GM23248 (cell line): ENCODE results near the gene P3R3URF. TPM values are rescaled to one million over a fixed set of nuclear protein-coding genes. Genes with fewer than 3 reads are reported as not detected.

ENCODE experiments used
- DNase-seq: peaks from one replicate; pipeline ENCODE4 v3.0.0-alpha.2; 2015
- H2AFZ ChIP-seq: fragments of 200-600 bp; sonication (generic); 2 replicates; pipeline ENCODE4 v1.6.1; 2016; ENCODE audit warnings: antibody characterized with exemption
- H3F3A ChIP-seq: fragments of 200-600 bp; sonication (generic); 2 replicates; pipeline ENCODE4 v1.6.1; 2016; ENCODE audit warnings: mild to moderate bottlenecking, antibody characterized with exemption, mixed run types; ENCODE audit not compliant: insufficient read depth
- H3K27ac ChIP-seq: fragments of 200-600 bp; sonication (generic); 2 replicates; pipeline ENCODE4 v1.5.1; 2016; ENCODE audit warnings: mild to moderate bottlenecking
- H3K27me3 ChIP-seq: fragments of 200-600 bp; sonication (generic); replicated peaks from 2 replicates; pipeline ENCODE4 v1.6.1; 2016; ENCODE audit warnings: mild to moderate bottlenecking; ENCODE audit not compliant: insufficient read depth
- H3K36me3 ChIP-seq: fragments of 200-600 bp; sonication (generic); 2 replicates; pipeline ENCODE4 v1.6.1; 2016; ENCODE audit warnings: low read depth, mild to moderate bottlenecking
- H3K4me1 ChIP-seq: fragments of 200-600 bp; sonication (generic); 2 replicates; pipeline ENCODE4 v1.6.1; 2016; ENCODE audit warnings: mild to moderate bottlenecking; ENCODE audit not compliant: insufficient read depth
- H3K4me2 ChIP-seq: fragments of 200-600 bp; sonication (generic); one replicate; pipeline ENCODE4 v1.6.1; 2016; ENCODE audit warnings: mild to moderate bottlenecking; ENCODE audit not compliant: unreplicated experiment
- H3K4me3 ChIP-seq: fragments of 200-600 bp; sonication (generic); 2 replicates; pipeline ENCODE4 v1.5.1; 2016; ENCODE audit warnings: mild to moderate bottlenecking
- H3K79me2 ChIP-seq: fragments of 200-600 bp; sonication (generic); 2 replicates; pipeline ENCODE4 v1.6.1; 2016; ENCODE audit warnings: mild to moderate bottlenecking; ENCODE audit not compliant: insufficient read depth
- H3K9ac ChIP-seq: fragments of 200-600 bp; sonication (generic); 2 replicates; pipeline ENCODE4 v1.6.1; 2016; ENCODE audit warnings: mild to moderate bottlenecking
- H3K9me2 ChIP-seq: fragments of 200-600 bp; sonication (generic); 2 replicates; pipeline ENCODE4 v1.6.1; 2016; ENCODE audit warnings: mixed run types, mild to moderate bottlenecking, moderate library complexity; ENCODE audit not compliant: insufficient read depth
- H3K9me3 ChIP-seq: fragments of 200-600 bp; sonication (generic); one replicate; pipeline ENCODE4 v1.6.1; 2017; ENCODE audit warnings: low read depth
- H4K20me1 ChIP-seq: fragments of 200-600 bp; sonication (generic); 2 replicates; pipeline ENCODE4 v1.6.0; 2016; ENCODE audit not compliant: insufficient read depth
- EZH2 ChIP-seq: fragments of 200-600 bp; sonication (generic); IDR thresholded peaks from 2 replicates; pipeline ENCODE4 v1.6.1; 2018; ENCODE audit warnings: antibody characterized with exemption, mild to moderate bottlenecking; ENCODE audit not compliant: insufficient read depth, poor library complexity, severe bottlenecking
- EZH2phosphoT487 ChIP-seq: fragments of 200-600 bp; sonication (generic); IDR thresholded peaks from 2 replicates; pipeline ENCODE4 v1.6.1; 2018; ENCODE audit warnings: antibody characterized with exemption, moderate library complexity, mild to moderate bottlenecking, low read depth; ENCODE audit not compliant: insufficient read depth
- WGBS, 2 experiments: methylation state at CpG; one replicate each; pipeline ENCODE4 v1.1.6; 2015 to 2017; ENCODE audit warnings: low lambda C conversion rate in 2 of 2, low coverage in 1 of 2; ENCODE audit errors: missing lambda C conversion rate in 2 of 2; 5-methylcytosine and 5-hydroxymethylcytosine counted together
- in situ Hi-C: fragments of 300-500 bp; cut with MboI; formaldehyde crosslinking; loops from 2 replicates; pipeline ENCODE4 v1.15.0; 2020
- polyA plus RNA-seq: library from polyadenylated mRNA; unstranded; fragments of >200 nt; fragmentation: Nextera tagmentation; extraction: Ambion mirVana; gene quantifications from 2 replicates; pipeline ENCODE4 v1.2.1, GENCODE V29; 2016
- total RNA-seq: library from RNA; depleted of rRNA; stranded (reverse); fragments of >200 nt; shearing (Covaris generic); gene quantifications from 2 replicates; pipeline ENCODE4 v1.2.3, GENCODE V29; 2014

The P3R3URF gene
- total and polyA plus RNA-seq, 2 experiments from 2014 or later, result not detected

- no peaks in the 10 kb centered on the region for H3K9me2 ChIP-seq
- H3K9me3 ChIP-seq, result no peaks in the 10 kb centered on the region
- no peaks in the 10 kb centered on the region for H4K20me1 ChIP-seq
- no peak overlapping the region for H3K27ac ChIP-seq
- in situ Hi-C loops, result no loop called here
- H3F3A ChIP-seq, result no peaks in the 10 kb centered on the region
- no peaks in the 10 kb centered on the region for H3K36me3 ChIP-seq
- WGBS, 2 experiments, result 71 to 83% methylated on average over 2 of the region's 2 CpGs
- H2AFZ ChIP-seq, result no peak overlapping the region
- no peak for DNase-seq
- H3K4me1 ChIP-seq, result no peaks in the 10 kb centered on the region
- H3K79me2 ChIP-seq, result no peaks in the 10 kb centered on the region
- H3K4me3 ChIP-seq, result no peak overlapping the region
- no peaks in the 10 kb centered on the region for H3K27me3 ChIP-seq
- no peak for TF ChIP-seq EZH2
- TF ChIP-seq EZH2phosphoT487, result no peak
- H3K4me2 ChIP-seq, result no peak overlapping the region
- H3K9ac ChIP-seq, result no peak overlapping the region
Observed at GRCh38 chr1:46211051-46211450, 34.8 kb upstream of the P3R3URF start.

DNA sequence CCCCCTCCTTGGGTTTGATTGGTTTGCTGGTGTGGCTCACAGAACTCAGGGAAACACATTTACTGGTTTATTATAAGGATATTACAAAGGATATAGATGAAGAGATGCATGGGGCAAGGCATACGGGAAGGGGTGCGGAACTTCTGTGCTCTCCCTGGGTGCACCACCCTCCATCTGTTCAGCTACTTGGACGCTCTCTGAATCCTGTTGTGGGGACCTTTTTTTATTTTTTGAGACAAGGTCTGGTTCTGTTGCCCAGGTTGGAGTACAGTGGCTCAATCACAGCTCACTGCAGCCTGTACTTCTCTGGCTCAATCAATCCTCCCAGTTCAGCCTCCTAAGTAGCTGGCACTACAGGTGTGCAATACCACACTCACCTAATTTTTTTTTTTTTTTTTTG is 34.3 kb upstream of the P3R3URF start:
- Histone ChIP-seq H3K4me3 (no peak overlapping the region), H3K9me3 (no peaks in the 10 kb centered on the region), H3K4me2 (no peak overlapping the region), H4K20me1 (no peaks in the 10 kb centered on the region), H3K9me2 (no peaks in the 10 kb centered on the region), H3K36me3 (no peaks in the 10 kb centered on the region), H3K4me1 (no peaks in the 10 kb centered on the region), H3K27me3 (no peaks in the 10 kb centered on the region), H3F3A (no peaks in the 10 kb centered on the region), H3K27ac (no peak overlapping the region), H3K79me2 (no peaks in the 10 kb centered on the region), H2AFZ (no peak overlapping the region), H3K9ac (no peak overlapping the region)
- DNase-seq, result no peak
- in situ Hi-C loops, result no loop called here
- WGBS, 2 experiments, result 67 to 82% methylated on average over 3 of the region's 3 CpGs
- TF ChIP-seq EZH2phosphoT487, result no peak
- TF ChIP-seq EZH2, result no peak

- no peak for DNase-seq
- Histone ChIP-seq H3K9me3 (no peaks in the 10 kb centered on the region), H3K4me2 (no peak overlapping the region), H3K4me1 (no peaks in the 10 kb centered on the region), H3F3A (no peaks in the 10 kb centered on the region), H3K9me2 (no peaks in the 10 kb centered on the region), H4K20me1 (no peaks in the 10 kb centered on the region), H2AFZ (no peak overlapping the region), H3K4me3 (no peak overlapping the region), H3K9ac (no peak overlapping the region), H3K36me3 (no peaks in the 10 kb centered on the region), H3K79me2 (no peaks in the 10 kb centered on the region), H3K27me3 (no peaks in the 10 kb centered on the region), H3K27ac (no peak overlapping the region)
- no peak for TF ChIP-seq EZH2phosphoT487
- in situ Hi-C loops, result no loop called here
- 60 to 65% methylated on average over 2 of the region's 2 CpGs for WGBS, 2 experiments
Observed at GRCh38 chr1:46206399-46206798, 30.1 kb upstream of the P3R3URF start.

GRCh38 chr1:46205791-46206190 is 29.5 kb upstream of the P3R3URF start:
- H3K27ac ChIP-seq, result no peak overlapping the region
- no peak for DNase-seq
- no peaks in the 10 kb centered on the region for H3K79me2 ChIP-seq
- no peaks in the 10 kb centered on the region for H3K9me3 ChIP-seq
- H3K9me2 ChIP-seq, result no peaks in the 10 kb centered on the region
- no peaks in the 10 kb centered on the region for H3K36me3 ChIP-seq
- in situ Hi-C loops, result no loop called here
- WGBS, 2 experiments, result 43 to 54% methylated on average over 3 of the region's 3 CpGs
- no peak overlapping the region for H2AFZ ChIP-seq
- no peak overlapping the region for H3K4me2 ChIP-seq
- TF ChIP-seq EZH2phosphoT487, result no peak
- no peak for TF ChIP-seq EZH2
- H4K20me1 ChIP-seq, result no peaks in the 10 kb centered on the region
- no peak overlapping the region for H3K9ac ChIP-seq
- no peaks in the 10 kb centered on the region for H3K27me3 ChIP-seq
- H3K4me3 ChIP-seq, result no peak overlapping the region
- no peaks in the 10 kb centered on the region for H3F3A ChIP-seq
- H3K4me1 ChIP-seq, result no peaks in the 10 kb centered on the region

- no peaks in the 10 kb centered on the region for H3K79me2 ChIP-seq
- H3K9ac ChIP-seq, result no peak overlapping the region
- no peak for DNase-seq
- H3K4me2 ChIP-seq, result no peak overlapping the region
- H3K4me3 ChIP-seq, result no peak overlapping the region; the same call in 1 of the 2 replicates
- WGBS, 2 experiments, result 57 to 73% methylated on average over 2 to 3 of the region's 3 CpGs
- no peaks in the 10 kb centered on the region for H3K27me3 ChIP-seq
- TF ChIP-seq EZH2 (no peak), EZH2phosphoT487 (no peak)
- no peaks in the 10 kb centered on the region for H3K4me1 ChIP-seq
- in situ Hi-C loops, result no loop called here
- no peak overlapping the region for H2AFZ ChIP-seq
- no peaks in the 10 kb centered on the region for H3F3A ChIP-seq
- no peaks in the 10 kb centered on the region for H4K20me1 ChIP-seq
- H3K9me2 ChIP-seq, result no peaks in the 10 kb centered on the region
- no peaks in the 10 kb centered on the region for H3K36me3 ChIP-seq
- no peaks in the 10 kb centered on the region for H3K9me3 ChIP-seq
- no peak overlapping the region for H3K27ac ChIP-seq
Observed at GRCh38 chr1:46205141-46205540, 28.9 kb upstream of the P3R3URF start.
